Stomach (tissue), 9 donors: ENCODE measurements around the gene DOCK9. TPM values are rescaled to one million over a fixed set of nuclear protein-coding genes. Genes with fewer than 3 reads are reported as not detected.

Experiments used
- DNase-seq, 2 donors: peaks; one replicate each; pipeline versions ENCODE4 v3.0.0 to v3.0.0-alpha.2; 2013 to 2019
- H3K27ac ChIP-seq, 5 donors: fragments of 200-600 bp in 4 of 5; sonication (generic) in 4 of 5; one replicate each; pipeline ENCODE4 v1.5.1; 2013 to 2019; ENCODE audit warnings: mild to moderate bottlenecking in 1 of 5, moderate library complexity in 1 of 5
- H3K27me3 ChIP-seq, 3 donors: fragments of 200-600 bp; sonication (generic); one replicate each; pipeline ENCODE4 v1.5.1; 2017 to 2019; ENCODE audit warnings: mixed run types in 1 of 3
- H3K36me3 ChIP-seq, 4 donors: fragments of 200-600 bp; sonication (generic); 1 replicate in 3 of 4; 2 replicates in 1 of 4; pipeline ENCODE4 v1.5.1; 2016 to 2019
- H3K4me1 ChIP-seq, 4 donors: fragments of 200-600 bp; sonication (generic); one replicate each; pipeline ENCODE4 v1.5.1; 2016 to 2019
- H3K4me3 ChIP-seq, 4 donors: fragments of 200-600 bp; sonication (generic) in 3 of 4; one replicate each; pipeline ENCODE4 v1.5.1; 2016 to 2019; ENCODE audit warnings: mild to moderate bottlenecking in 1 of 4
- H3K9me3 ChIP-seq, 4 donors: fragments of 200-600 bp; sonication (generic); one replicate each; pipeline ENCODE4 v1.5.1; 2016 to 2019
- CTCF ChIP-seq, 7 experiments: fragments of 450-650 bp in 4 of 7; fragments of 200-600 bp in 3 of 7; sonication (generic) in 3 of 7; IDR thresholded peaks; one replicate each; pipeline ENCODE4 v1.5.1; 2016 to 2019; ENCODE audit warnings: antibody characterized with exemption in 7 of 7, control low read depth in 2 of 7, mild to moderate bottlenecking in 1 of 7
- EP300 ChIP-seq: sonication (generic); formaldehyde crosslinking; IDR thresholded peaks from one replicate; pipeline ENCODE4 v1.6.1; 2017; ENCODE audit warnings: antibody characterized with exemption
- POLR2A ChIP-seq, 4 donors: fragments of 450-650 bp; IDR thresholded peaks; one replicate each; pipeline ENCODE4 v1.6.1; 2016; ENCODE audit warnings: antibody characterized with exemption in 4 of 4, control low read depth in 2 of 4, mild to moderate bottlenecking in 1 of 4, moderate library complexity in 1 of 4
- POLR2AphosphoS5 ChIP-seq, 3 donors: sonication (generic); formaldehyde crosslinking; IDR thresholded peaks; one replicate each; pipeline ENCODE4 v1.6.1; 2016; ENCODE audit warnings: antibody characterized with exemption in 3 of 3
- WGBS, 5 donors: extraction: QIAGEN DNeasy Blood & Tissue Kit in 3 of 5; methylation state at CpG; one replicate each; pipeline versions ENCODE4 v1.1.5 to v1.1.7; 2013 to 2018; 5-methylcytosine and 5-hydroxymethylcytosine counted together
- intact Hi-C: fragments of 100-400 bp; cut with DNase I; formaldehyde crosslinking; loops from one replicate; pipeline ENCODE4 v1.15.1; 2023; ENCODE audit warnings: low total_unique reads
- polyA plus RNA-seq, 3 donors: library from polyadenylated mRNA; stranded (reverse); fragments of 200-250 nt; gene quantifications; one replicate each; pipeline ENCODE4 v1.2.3, GENCODE V29; 2013
- total RNA-seq, 5 donors: library from RNA; depleted of rRNA; stranded (reverse); fragments of >200 nt; gene quantifications; one replicate each; pipeline versions ENCODE4 v1.1.0 to v1.2.3, GENCODE V29; 2014 to 2016
- donor health status: healthy with polysubstance abuse.
- donor health status: Bipolar disorder and iron deficiency.
- donor health status: healthy.

The DOCK9 gene
- total and polyA plus RNA-seq, 8 donors, result 8.7 to 97.9 (median 49.2) TPM

GRCh38 chr13:98987275-98987674, 9.4 kb upstream of the DOCK9 start:
- no peak for TF ChIP-seq CTCF (IDR thresholded peaks at IDR 0.05)
- no peak for TF ChIP-seq POLR2AphosphoS5 (IDR thresholded peaks at IDR 0.05)
- no peak for TF ChIP-seq POLR2A (IDR thresholded peaks at IDR 0.05)
- no peak for TF ChIP-seq EP300
- WGBS, 5 donors, result 70 to 84% (median 79%) methylated on average over 6 of the region's 6 CpGs
- Histone ChIP-seq H3K27me3 (no peaks in the 10 kb centered on the region), H3K4me3 (no peak overlapping the region), H3K4me1 (peaks cover 7 to 19% (median 11%) of the 10 kb centered on the region in 4 donors), H3K9me3 (no peaks in the 10 kb centered on the region), H3K27ac (no peak overlapping the region), H3K36me3 (no peaks in the 10 kb centered on the region)
- no peak for DNase-seq
- intact Hi-C loops, result no loop called here

- H3K27me3 ChIP-seq, result no peaks in the 10 kb centered on the region
- H3K4me3 ChIP-seq, result no peak overlapping the region
- 45 to 65% (median 54%) methylated on average over 8 of the region's 8 CpGs for WGBS, 5 donors
- TF ChIP-seq CTCF (IDR thresholded peaks at IDR 0.05), result no peak
- TF ChIP-seq POLR2AphosphoS5 (IDR thresholded peaks at IDR 0.05), result no peak
- no peak for TF ChIP-seq EP300
- TF ChIP-seq POLR2A (IDR thresholded peaks at IDR 0.05), result no peak
- H3K27ac ChIP-seq, result no peak overlapping the region
- intact Hi-C loops, result no loop called here
- no peaks in the 10 kb centered on the region for H3K36me3 ChIP-seq
- no peaks in the 10 kb centered on the region for H3K9me3 ChIP-seq
- peaks cover 8 to 19% (median 11%) of the 10 kb centered on the region in 4 donors for H3K4me1 ChIP-seq
- peak in 1 of 2 donors; percentile 51 for DNase-seq
These were observed 8.5 kb upstream of the DOCK9 start for GRCh38 chr13:98986226-98986846.

- no peaks in the 10 kb centered on the region for H3K9me3 ChIP-seq
- intact Hi-C loops, result no loop called here
- no peak overlapping the region for H3K4me3 ChIP-seq
- DNase-seq, result no peak
- no peak for TF ChIP-seq POLR2A (IDR thresholded peaks at IDR 0.05)
- TF ChIP-seq CTCF (IDR thresholded peaks at IDR 0.05), result no peak
- no peak for TF ChIP-seq EP300
- no peak for TF ChIP-seq POLR2AphosphoS5 (IDR thresholded peaks at IDR 0.05)
- H3K36me3 ChIP-seq, result no peaks in the 10 kb centered on the region
- no peaks in the 10 kb centered on the region for H3K27me3 ChIP-seq
- WGBS, 5 donors, result 79 to 91% (median 83%) methylated on average over 6 of the region's 6 CpGs
- no peak overlapping the region for H3K27ac ChIP-seq
- peaks cover 8 to 19% (median 12%) of the 10 kb centered on the region in 4 donors for H3K4me1 ChIP-seq
These were observed 7.7 kb upstream of the DOCK9 start for GRCh38 chr13:98985591-98985990.

GRCh38 chr13:98984983-98985382, 7.1 kb upstream of the DOCK9 start:
- Histone ChIP-seq H3K27me3 (no peaks in the 10 kb centered on the region), H3K36me3 (no peaks in the 10 kb centered on the region), H3K9me3 (no peaks in the 10 kb centered on the region), H3K27ac (no peak overlapping the region), H3K4me1 (peaks cover 8 to 23% (median 15%) of the 10 kb centered on the region in 4 donors), H3K4me3 (no peak overlapping the region)
- intact Hi-C loops, result no loop called here
- TF ChIP-seq EP300, result no peak
- no peak for TF ChIP-seq POLR2AphosphoS5 (IDR thresholded peaks at IDR 0.05)
- no peak for TF ChIP-seq CTCF (IDR thresholded peaks at IDR 0.05)
- TF ChIP-seq POLR2A (IDR thresholded peaks at IDR 0.05), result no peak
- no peak for DNase-seq
- 83 to 93% (median 89%) methylated on average over 4 of the region's 4 CpGs for WGBS, 5 donors
